ENCODE results near the gene ANKRD35.
A peak's percentile ranks its signal among the peaks of the same experiment; 100 is the strongest.
"Not testable (repeated sequence)": the region's sequence is repeated elsewhere in the genome, so short reads cannot be mapped to it uniquely, and the experiment has no call there.

Gene ANKRD35

GRCh38 chr1:145857170-145857569 lies 28.5 kb downstream of the ANKRD35 start:
- no peak for DNase-seq (ENCODE audit: low read depth)

DNA sequence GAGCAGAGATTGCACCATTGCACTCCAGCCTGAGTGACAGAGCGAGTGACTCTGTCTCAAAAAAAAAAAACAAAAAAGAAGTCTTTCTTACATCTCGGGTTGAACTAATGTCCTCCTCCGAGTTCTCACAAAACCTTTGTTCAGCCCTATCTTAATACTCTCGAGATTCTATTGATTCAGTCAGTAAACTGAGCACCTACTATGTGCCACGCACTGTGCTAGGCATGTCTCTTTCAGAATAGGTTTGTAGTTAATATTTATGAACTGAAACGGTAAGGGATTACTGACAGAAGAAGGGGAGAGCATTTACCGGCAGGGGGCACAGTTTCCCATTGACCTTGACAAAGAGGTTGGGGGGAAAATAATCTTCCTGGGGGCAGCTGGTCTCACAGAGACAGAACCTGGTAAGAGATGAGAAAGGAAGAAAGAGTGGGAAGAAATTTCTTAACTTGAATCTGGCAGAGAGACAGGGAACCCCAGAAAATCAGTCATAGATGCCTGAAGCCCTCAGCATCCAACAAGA lies 30.2 kb downstream of the ANKRD35 start:
- DNase-seq (ENCODE audit: low read depth) = no peak

DNA sequence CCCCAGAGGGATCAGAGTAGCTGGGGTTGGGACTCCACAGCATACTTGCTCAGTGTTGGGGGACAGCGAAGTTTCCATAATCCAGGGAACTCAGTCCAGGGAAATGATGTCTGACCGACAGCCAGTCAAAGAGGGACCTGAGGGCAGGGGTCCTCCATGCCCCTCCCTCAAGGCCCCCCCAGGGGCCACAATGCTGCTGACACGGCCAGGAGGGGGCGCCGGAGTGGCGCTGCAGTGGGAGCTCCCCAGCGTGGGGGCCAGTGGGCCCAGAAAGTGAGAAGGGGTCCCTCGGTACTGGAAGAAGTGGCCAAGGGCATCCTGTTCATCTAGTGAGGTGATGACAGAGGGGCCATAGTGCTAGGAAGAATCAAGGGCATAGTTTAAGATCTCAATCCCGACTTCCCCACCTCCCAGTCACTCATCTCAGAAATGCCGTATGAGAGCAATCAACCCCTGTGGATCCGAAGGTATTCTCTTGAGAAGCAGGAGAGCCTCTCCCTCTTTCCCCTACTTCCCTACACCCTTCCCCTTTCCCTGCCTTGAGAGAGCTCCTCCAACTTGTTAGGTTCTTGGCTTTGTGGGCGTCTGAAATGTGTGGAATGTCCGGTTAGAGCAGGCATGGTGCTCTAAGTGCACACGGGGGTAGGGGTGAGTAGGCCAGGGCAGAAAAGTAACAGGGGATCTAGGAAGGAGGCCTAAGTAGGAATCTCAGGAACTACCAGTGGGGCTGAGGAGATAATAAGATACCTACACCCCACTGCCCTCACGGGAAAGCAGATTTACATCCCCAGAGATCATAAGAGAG lies 36.1 kb downstream of the ANKRD35 start:
- peak; percentile 94 for DNase-seq (ENCODE audit: low read depth)

- no peak for DNase-seq (ENCODE audit: low read depth)
Observed at GRCh38 chr1:145847827-145848226, 37.8 kb downstream of the ANKRD35 start.

- peak; percentile 26 for DNase-seq (ENCODE audit: low read depth)
Observed at GRCh38 chr1:145846201-145846612, 39.5 kb downstream of the ANKRD35 start.

- DNase-seq (ENCODE audit: low read depth) = peak; percentile 47
Observed at GRCh38 chr1:145845514-145846161, 40.0 kb downstream of the ANKRD35 start, which contains the start of gene NUDT17. NUDT17 (plus strand) TSS chr1:145845630; CDS start chr1:145845641, 11 bp downstream.

- no peak for DNase-seq (ENCODE audit: low read depth)
Observed at GRCh38 chr1:145845144-145845513, 40.5 kb downstream of the ANKRD35 start.

DNA sequence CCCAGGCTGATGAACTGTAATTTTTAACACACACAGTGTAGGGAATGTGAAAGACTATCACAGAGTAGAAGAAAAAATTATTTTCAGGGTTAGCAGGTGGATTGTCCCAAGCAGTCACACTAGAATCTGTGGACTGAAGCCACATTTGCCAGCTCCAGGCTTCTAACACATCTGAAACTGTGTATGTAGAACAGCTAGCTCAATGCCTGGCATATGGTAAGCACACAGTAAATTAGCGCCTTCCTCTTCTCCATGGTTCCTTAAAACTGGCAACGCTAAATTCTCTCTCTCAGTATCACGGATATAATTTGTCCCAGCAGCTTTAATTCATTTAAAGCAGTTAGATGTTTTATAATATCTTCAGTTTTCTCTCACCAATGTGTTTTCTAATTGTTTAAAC lies 42.6 kb downstream of the ANKRD35 start:
- no peak for DNase-seq (ENCODE audit: low read depth)

DNA sequence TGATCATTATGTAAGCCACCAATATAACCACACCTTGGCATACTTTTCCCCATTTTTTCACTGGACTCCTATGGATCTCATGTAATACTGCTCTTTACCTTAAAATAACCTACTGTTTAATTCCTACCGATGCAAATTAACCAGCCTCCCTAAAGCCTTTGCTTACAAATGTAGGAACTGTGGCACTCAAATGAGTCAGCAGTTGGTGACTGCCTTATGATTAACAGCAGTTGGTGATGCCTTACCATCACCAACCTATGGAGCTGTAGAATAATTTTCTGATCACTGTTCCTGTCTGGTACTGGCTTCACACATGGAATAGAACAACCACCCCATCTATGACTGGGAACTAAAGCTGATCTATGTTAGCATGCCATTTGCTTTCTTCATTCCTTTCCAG lies 48.0 kb downstream of the ANKRD35 start:
- DNase-seq (ENCODE audit: low read depth) = no peak

DNA sequence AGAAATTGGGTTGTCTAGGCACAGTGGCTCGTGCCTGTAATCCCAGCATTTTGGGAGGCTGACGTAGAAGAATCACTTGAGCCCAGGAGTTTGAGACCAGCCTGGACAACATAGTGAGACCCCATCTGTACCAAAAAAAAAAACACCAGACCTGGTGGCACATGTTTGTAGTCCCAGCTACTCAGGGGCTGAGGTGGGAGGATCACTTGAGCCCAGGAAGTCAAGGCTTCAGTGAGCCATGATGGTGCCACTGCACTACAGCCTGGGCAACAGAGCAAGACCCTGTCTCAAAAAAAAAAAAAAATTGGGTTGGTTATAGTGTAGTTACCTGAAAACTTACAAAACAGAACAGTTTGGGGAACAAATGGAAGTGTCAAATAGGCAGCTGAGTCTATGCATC lies 54.9 kb downstream of the ANKRD35 start:
- not testable (repeated sequence) for DNase-seq (ENCODE audit: low read depth)

DNA sequence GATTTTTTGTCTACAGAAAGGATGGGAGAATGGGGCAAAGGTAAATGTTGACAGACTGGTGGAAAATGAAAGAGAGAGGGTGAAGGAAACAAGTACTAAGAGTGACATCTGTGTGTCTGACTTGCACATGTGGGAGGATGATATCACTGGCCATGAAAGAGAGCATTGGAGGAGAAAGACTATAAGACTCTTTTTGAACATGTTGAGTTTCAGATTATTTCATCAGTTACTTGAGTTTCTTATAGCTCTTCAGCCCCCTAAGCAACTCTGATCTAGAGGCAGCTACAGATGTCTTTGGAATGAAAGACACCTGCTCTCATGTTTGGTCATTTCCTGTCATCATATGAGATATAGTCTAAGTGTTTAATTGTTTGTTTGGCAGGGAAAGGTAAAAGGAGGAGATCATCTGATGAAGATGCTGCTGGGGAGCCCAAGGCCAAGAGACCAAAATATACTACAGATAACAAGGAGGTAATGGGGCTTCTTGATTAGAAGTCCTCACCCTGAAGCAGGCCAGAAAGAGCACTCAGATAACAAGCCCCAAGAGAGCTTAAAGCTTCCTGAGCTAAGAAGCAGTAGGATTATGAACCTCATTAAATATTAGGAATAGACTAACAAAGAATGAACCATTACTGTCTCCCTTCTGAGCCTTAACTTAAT lies 57.2 kb downstream of the ANKRD35 start:
- no peak for DNase-seq (ENCODE audit: low read depth)

DNA sequence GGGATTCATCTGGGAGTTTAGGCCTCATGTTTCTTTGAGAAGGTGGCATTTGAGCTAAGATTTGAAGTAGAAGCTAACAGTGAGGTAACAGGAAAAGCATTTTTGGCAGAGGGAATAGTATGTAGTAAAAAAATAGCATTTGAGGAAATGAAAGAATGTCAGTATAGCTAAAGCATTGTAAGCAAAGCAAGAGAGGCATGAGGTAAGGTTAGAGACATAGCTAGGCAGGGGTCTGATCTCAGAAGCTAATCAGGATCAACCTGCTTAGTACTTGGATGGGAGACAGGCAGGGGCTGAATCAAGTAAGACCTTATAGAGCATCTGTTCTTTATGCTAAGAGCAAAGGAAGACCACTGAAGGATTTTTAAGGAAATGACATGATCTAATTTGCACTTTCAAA lies 57.7 kb downstream of the ANKRD35 start:
- DNase-seq (ENCODE audit: low read depth) = no peak

- DNase-seq (ENCODE audit: low read depth) = no peak
Observed at GRCh38 chr1:145826030-145826429, 59.6 kb downstream of the ANKRD35 start.

- no peak for DNase-seq (ENCODE audit: low read depth)
Observed at GRCh38 chr1:145824499-145824842, 61.2 kb downstream of the ANKRD35 start.

GRCh38 chr1:145823565-145824498 lies 61.8 kb downstream of the ANKRD35 start, which contains the start of the genes POLR3C and RNF115:
POLR3C (plus strand) TSS chr1:145824200; CDS start chr1:145825777, 1,577 bp downstream.
RNF115 (minus strand) TSS chr1:145824095; CDS start chr1:145823873, 222 bp downstream.
- DNase-seq (ENCODE audit: low read depth) = peak; percentile 86

DNA sequence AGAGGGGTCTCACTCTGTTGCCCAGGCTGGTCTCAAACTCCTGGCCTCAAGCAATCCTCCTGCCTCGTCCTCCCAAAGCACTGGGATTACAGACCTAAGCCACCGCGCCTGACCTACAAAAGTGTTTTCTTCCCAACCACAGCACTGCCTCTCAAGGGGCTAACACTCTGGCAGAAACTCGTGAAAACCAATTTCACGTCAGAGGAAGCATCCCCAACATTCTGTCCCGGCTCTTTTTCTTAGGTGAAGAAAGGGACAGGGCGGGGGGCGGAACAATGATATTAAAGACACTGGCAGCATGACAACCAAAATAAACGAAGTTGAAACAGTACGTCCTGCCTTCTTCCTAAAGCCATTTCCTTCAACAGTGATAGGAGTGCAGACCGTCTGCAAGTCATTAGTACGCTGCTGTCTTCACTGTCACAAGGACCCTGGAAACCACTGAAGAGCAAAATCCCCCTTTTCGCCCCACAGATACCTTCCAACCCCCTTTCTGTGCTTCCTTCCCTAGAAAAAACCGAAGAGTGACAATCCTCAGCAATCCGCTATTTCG lies 62.8 kb downstream of the ANKRD35 start:
- DNase-seq (ENCODE audit: low read depth) = not testable (repeated sequence)

- DNase-seq (ENCODE audit: low read depth) = peak; percentile 52
Observed at GRCh38 chr1:145818095-145818494, 67.6 kb downstream of the ANKRD35 start.
